HG03469 (cell line): Measurements from ENCODE around the gene PIAS1.

Experiments
- ATAC-seq: cut with Tn5 transposase; IDR thresholded peaks from one replicate; pipeline ENCODE4 v1.9.1; 2021; ENCODE audit warnings: mild to moderate bottlenecking, moderate library complexity, moderate number of reproducible peaks; ENCODE audit not compliant: unreplicated experiment

Gene PIAS1

GRCh38 chr15:68175526-68175925, 121.4 kb downstream of the PIAS1 start:
- no peak for ATAC-seq

DNA sequence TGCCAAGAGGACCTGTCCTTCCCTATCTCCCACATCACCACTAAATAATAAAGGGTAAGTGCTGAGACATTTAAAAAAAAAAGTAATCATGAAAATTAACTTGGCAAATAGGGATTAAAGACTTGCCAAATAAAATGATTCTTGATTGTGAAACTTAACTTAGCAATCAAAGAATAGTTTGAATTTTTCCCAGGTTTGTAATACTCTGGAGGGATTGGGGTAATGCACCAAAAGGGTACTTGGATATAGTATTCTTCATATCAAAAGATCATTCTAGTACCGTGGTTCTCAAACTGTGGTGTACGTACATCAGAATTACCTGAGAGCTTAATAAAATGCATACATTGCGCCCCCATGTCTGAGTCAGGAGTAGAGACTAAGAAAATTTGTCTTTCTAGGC, 122.5 kb downstream of the PIAS1 start:
- no peak for ATAC-seq

DNA sequence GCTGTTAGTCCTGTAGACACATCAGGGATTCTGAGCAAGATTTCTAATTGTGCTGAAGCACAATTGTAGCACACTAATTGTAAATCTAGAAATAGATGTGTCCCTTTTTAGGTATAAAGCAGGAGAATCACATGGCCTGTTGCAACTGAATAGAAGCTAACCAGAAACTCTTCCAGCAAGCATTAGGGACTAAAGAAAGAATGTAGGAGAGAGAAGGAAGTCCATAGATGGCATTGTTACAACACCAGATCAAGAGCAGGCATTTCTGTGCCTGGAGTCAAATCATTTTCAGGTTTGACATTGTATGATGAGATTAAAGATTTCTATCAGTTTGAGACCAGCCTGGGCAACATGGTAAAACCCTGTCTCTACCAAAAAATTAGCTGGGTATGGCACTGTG, 123.6 kb downstream of the PIAS1 start:
- no peak for ATAC-seq

GRCh38 chr15:68183616-68184315, 129.7 kb downstream of the PIAS1 start:
- ATAC-seq, result no peak

- no peak for ATAC-seq
These were observed 130.7 kb downstream of the PIAS1 start for GRCh38 chr15:68184616-68185480.

GRCh38 chr15:68186671-68187397, 132.7 kb downstream of the PIAS1 start:
- no peak for ATAC-seq

DNA sequence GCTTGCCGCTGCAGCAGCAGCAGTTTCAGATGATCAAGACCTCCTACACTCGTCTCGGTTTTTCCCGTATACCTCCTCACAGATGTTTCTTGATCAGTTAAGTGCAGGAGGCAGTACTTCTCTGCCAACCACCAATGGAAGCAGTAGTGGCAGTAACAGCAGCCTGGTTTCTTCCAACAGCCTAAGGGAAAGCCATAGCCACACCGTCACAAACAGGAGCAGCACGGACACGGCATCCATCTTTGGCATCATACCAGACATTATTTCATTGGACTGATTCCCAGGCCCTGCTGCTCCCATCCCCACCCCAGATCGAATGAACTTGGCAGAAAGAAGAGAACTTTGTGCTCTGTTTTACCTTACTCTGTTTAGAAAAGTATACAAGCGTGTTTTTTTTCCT, 133.4 kb downstream of the PIAS1 start:
- no peak for ATAC-seq

DNA sequence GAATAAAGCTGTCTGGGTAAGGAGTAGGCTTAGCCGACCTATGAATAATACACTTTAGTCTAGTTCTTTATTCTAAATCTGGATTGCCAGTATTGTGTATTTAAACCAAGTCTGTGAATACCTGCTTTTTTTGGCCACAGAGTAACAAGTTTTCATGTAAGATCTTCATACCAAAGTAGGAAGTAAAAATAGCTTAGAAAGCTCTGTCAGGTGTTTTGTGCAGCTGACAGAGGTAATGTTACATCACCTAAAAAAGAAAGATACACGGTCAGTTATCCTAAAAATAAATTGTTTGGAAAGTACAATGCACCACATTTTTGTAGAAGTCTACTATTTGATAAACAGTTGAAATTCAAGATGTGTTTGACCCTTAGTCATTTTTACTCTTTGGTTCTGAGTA, 134.5 kb downstream of the PIAS1 start:
- no peak for ATAC-seq

GRCh38 chr15:68190048-68190447, 135.9 kb downstream of the PIAS1 start:
- ATAC-seq, result no peak

DNA sequence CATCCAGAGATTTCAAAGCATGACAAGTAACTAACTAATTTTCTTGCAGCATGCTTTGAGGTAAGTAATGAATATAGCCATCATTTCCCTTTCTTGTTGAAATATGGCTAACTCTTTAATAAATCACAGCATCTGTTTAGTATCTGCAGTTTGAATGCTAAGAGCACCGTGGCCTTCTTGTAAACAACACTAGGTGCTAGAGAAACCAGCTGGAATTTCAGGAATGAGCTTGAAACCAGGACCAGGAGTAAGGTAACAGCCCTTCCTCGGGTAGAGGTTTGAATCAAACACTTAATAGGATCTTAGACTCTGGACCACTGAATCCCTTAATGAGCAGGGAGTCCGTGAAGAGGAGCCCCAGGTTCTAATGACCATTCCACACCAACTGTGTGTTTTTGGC, 137.4 kb downstream of the PIAS1 start:
- no peak for ATAC-seq

DNA sequence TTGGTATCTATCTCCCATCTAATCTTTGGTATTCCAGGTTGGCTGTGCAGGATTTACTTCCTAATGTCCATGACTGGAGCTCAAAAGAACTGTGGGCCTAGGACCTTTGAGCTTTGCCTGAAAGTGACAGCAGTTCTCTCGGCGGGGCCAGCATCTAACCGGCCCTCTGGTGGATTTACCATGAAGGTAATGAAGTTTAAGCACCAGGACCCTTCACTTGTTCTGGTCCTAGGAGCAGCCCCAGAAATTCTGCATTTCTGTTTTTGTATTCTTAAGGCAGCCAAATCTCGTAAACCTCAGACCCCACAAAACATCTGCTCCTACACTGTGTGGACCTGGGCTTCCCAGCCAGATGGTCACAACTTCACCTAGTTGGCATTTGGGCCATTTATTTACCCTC, 138.0 kb downstream of the PIAS1 start:
- no peak for ATAC-seq

- ATAC-seq, result no peak
These were observed 138.8 kb downstream of the PIAS1 start for GRCh38 chr15:68192804-68193486.

DNA sequence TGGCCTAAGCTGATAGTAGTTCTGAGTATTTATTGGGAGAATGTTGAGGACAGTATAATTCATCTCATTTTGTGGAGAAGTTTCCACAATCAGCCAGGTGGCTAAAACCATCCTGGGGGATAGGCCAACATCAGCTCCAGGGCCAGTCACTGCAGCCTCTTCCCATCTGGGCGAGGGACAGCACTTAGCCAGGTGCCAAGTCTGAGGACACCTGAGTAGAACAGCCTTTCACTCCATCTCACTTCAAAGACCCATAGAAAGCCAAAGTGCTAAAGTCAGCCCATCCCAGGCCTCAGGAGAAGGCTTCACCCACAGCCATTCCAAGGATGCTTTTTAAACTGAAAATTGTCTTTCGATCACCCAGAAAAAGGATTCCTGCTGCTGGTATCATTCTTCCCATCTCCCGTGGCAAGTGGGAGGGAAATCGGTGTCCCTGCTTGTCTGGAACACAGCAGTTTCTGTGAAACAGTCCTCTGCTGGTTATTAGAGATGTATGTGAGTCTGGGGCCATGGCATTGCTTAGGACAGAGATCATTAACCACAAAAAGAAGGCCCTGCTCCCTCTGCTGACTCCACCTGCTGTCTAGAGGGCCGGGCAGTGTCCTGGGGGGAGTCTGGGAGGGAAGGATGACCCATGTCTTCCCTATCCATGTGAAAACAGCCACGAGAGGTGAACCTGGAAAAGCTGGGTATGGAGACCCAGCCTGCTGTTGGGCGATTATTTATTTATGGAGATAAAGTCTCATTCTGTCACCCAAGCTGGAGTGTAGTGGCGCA, 141.4 kb downstream of the PIAS1 start:
- ATAC-seq, result no peak

- no peak for ATAC-seq
These were observed 142.5 kb downstream of the PIAS1 start for GRCh38 chr15:68196445-68197169.

DNA sequence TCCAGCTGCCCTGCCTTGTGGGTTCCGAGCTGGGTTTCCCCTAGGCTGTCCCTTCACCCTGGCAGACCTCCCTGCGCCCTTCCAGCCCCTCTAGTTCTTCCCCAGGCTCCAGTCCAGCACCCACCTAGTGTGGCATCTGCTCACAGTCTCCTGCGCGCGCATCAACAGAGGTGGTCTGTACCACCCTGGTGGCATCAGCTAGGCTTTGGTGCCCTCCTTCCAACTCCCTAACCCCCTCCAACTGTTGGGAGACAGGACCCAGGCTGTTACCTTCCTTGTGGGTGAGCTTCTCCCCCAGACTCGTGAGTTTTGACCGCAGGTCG, 143.0 kb downstream of the PIAS1 start:
- no peak for ATAC-seq

DNA sequence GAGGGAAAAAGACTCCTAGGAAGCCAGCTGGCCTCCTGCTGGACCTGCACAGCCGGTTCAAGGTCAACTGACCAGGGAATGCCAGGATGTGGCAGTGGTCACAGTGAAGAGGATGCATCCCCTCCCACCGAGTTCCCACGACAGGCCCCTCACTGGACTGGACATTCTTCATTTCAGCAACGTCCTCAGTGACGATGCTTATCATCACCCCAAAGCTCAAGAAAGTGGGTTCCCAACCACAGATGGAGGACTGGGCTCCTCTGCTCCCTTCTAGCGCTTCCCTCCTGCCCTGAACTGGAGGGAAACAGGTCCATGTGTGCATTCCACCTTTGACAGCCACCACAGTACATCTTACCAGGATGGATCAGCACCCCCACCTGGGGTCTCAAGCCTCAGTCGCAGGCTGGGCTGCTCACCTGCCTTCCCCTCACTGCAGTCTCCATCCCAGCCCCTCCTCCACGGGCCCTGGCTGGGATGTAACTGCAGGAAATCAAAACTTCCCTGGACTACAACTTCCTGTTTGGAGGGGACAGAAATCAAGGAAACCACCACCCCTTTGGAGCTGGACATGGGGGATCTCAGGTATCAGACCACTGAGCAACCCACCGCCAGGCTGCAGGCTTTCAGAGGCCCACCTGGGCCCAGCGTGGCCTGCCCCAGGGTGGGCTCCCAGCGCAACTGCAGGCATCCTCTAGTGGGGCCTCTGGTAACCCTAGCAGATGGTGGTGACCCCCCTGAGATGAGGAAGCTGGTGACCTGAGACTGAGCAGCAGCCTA, 143.7 kb downstream of the PIAS1 start:
- no peak for ATAC-seq

GRCh38 chr15:68199340-68199739, 145.2 kb downstream of the PIAS1 start:
- ATAC-seq, result no peak

DNA sequence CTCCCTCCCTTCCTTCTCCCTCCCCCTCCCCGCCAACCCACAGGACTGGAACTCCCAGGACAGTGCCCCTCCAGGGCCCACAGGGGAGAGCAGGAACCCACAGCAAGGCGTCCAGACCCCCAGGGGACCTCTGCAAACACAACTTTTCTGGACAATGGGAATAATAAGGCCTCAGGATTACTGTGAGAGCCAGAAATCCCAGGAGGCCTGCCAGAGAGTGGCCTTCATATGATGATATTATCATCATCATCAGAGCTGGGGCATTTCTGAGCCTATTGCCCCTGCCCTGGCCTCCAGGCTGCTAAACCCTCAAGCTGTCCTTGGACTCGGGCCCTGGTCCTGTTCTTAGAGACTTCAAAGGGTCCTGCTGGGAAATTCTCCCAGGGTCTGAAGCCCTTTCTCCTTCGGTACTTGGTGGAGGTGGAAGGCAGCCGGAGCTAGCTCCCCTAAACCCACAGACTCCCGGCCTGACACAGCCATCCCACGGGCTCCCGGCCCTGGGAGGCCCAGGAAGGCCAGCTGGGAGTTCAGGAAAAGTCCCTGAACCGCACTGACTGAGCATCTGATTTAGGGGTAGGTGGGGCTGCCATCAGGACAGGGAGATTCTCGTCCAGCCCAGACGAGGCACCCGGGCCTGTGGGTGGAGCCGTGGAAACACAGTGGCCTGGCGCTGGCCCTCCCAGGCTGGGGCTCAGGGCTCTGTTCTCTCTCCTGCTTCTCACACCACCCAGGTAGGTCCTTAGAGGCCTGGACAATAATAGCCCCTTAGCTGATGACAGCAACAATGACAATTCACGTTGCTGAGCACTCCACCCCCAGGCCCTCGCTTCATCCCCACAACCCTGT, 146.1 kb downstream of the PIAS1 start:
- no peak for ATAC-seq
